ENCODE measurements around the gene KRTAP10-5. TPM values are rescaled to one million over a fixed set of nuclear protein-coding genes. Genes with fewer than 3 reads are reported as not detected.

KRTAP10-5 gene
- total RNA-seq, 1 experiment from 2014 or later, result not detected

- CTCF ChIA-PET, result no interaction called here
- no peak for DNase-seq (ENCODE audit: low read depth, low spot score)
These were observed 35.8 kb downstream of the KRTAP10-5 start for GRCh38 chr21:44544566-44544965.

More at GRCh38 chr21:44544566-44544965, 35.8 kb downstream of the KRTAP10-5 start:
- Histone ChIP-seq H3K4me2 (ENCODE audit: low read length) (no peak overlapping the region), H3K27ac (ENCODE audit: low read depth, low read length) (no peak overlapping the region), H3K9ac (ENCODE audit: low read length) (no peak overlapping the region), H3K9me3 (ENCODE audit: control insufficient read depth in 1 of 2, insufficient read depth in 1 of 2, low read depth in 1 of 2, low read length in 2 of 2) (peaks cover 7 to 24% of the 10 kb centered on the region in 2 experiments), H3K4me3 (replicated peaks in 1 of 2; ENCODE audit: low read depth in 1 of 2, low read length in 2 of 2) (no peak overlapping the region), H3K4me1 (ENCODE audit: control insufficient read depth in 1 of 2, insufficient read depth in 2 of 2, low read length in 2 of 2) (no peaks in the 10 kb centered on the region), H3K27me3 (ENCODE audit: insufficient read depth, low read length) (no peaks in the 10 kb centered on the region), H3K36me3 (ENCODE audit: control insufficient read depth in 1 of 2, insufficient read depth in 2 of 2, low read length in 2 of 2) (no peaks in the 10 kb centered on the region), H2AFZ (ENCODE audit: low read depth, low read length, poor library complexity, severe bottlenecking) (no peak overlapping the region), H3K9me2 (ENCODE audit: insufficient read depth) (no peaks in the 10 kb centered on the region), H4K20me1 (ENCODE audit: insufficient read depth) (no peaks in the 10 kb centered on the region), H3K79me2 (ENCODE audit: insufficient read depth, low read length) (no peaks in the 10 kb centered on the region)
- POLR2A ChIA-PET, result no interaction called here
- RAD21 ChIA-PET (ENCODE audit: low non-redundant PET in 1 of 2, low total read pairs in 2 of 2, uncharacterized antibody in 2 of 2, unreplicated experiment in 2 of 2), result no interaction called here
- no TSS peak for BruUV-seq (replicated peaks)
- TF ChIP-seq POLR2A (IDR thresholded peaks at IDR 0.05; ENCODE audit: borderline replicate concordance, extremely low read depth, insufficient read depth, insufficient read length) (no peak), CEBPB (IDR thresholded peaks at IDR 0.05; ENCODE audit: low read depth) (no peak), ATF3 (IDR thresholded peaks at IDR 0.05) (no peak), YY1 (IDR thresholded peaks at IDR 0.05; ENCODE audit: extremely low read depth, insufficient replicate concordance, low read depth, low read length) (no peak), REST (IDR thresholded peaks at IDR 0.05; ENCODE audit: low read depth) (no peak), ZFX (IDR thresholded peaks at IDR 0.05) (no peak), SRF (IDR thresholded peaks at IDR 0.05; ENCODE audit: low read depth) (no peak), EZH2phosphoT487 (IDR thresholded peaks at IDR 0.05; ENCODE audit: borderline replicate concordance) (no peak), ELF1 (IDR thresholded peaks at IDR 0.05; ENCODE audit: borderline replicate concordance, low read depth) (no peak), POLR2AphosphoS5 (IDR thresholded peaks at IDR 0.05; ENCODE audit: low read depth, low read length) (no peak), SIN3A (IDR thresholded peaks at IDR 0.05; ENCODE audit: low read depth) (no peak), ZBTB33 (IDR thresholded peaks at IDR 0.05; ENCODE audit: extremely low read depth, insufficient replicate concordance, low read length) (no peak), SP1 (IDR thresholded peaks at IDR 0.05; ENCODE audit: low read depth) (no peak), CTCF (IDR thresholded peaks at IDR 0.05 in 2 of 3, conservative IDR thresholded peaks at IDR 0.05 in 1 of 3; ENCODE audit: borderline replicate concordance in 1 of 3, insufficient read depth in 1 of 3, low read depth in 2 of 3, low read length in 2 of 3) (no peak), MAX (IDR thresholded peaks at IDR 0.05) (no peak), CBX3 (IDR thresholded peaks at IDR 0.05; ENCODE audit: low read depth) (no peak)
- intact Hi-C loops (cut with micrococcal nuclease), result no loop called here
- no peak for ATAC-seq
